ENCODE data around the gene CLEC18B.
"Not testable (repeated sequence)": the region's sequence is repeated elsewhere in the genome, so short reads cannot be mapped to it uniquely, and the experiment has no call there.

GRCh38 chr16:74423721-74424120 lies 2.4 kb upstream of the CLEC18B start:
- TF ChIP-seq CTCF, POLR2A (IDR thresholded peaks at IDR 0.05): not testable (repeated sequence)
